Eye (tissue), 1 donor: Measurements from ENCODE around the gene TGM1.
A peak's percentile ranks its signal among the peaks of the same experiment; 100 is the strongest.
"Not testable (repeated sequence)": the region's sequence is repeated elsewhere in the genome, so short reads cannot be mapped to it uniquely, and the experiment has no call there.

Experiments
- DNase-seq: peaks from one replicate; pipeline ENCODE4 v3.0.0-alpha.2; 2015

Gene TGM1

DNA sequence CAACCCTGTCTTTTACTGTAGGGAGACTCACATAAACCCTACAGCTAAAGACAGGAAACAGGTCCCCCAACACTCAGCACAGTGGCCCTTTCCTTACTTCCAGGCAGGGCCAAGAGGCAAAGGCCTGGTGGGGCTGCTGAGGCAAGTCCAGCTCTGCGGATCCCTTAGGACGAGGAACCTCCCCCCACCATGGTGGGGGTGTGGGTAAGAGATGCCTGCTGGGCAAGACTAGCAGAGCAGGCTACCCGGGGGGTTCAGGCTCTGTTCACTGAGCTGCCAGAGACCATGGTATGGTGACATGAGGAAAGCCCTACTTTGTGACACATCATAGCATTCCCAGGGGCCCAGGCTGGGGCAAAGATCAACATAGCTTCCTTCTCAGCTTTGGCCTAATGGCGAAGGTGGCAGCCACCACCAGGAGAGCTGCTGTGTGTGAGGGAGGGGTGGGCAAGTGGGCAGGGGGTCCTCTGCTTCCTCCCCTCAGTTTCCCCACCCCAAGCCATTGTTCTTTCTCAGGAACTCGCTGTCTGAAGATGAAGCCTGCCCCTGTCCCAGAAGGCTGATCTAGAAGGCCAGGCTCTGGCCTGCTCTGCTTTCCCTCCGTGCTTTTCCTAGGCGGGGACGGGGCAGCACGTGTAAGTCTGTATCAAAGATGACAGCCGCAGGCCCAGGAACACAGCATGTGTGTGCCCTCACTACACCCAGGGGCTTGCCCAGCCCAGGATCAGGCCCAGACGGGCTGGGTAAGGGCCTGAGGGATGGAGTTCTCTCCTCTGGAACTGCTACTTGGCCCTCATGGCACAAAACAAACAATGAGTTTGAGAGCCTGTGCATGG is 10.5 kb downstream of the TGM1 start:
- no peak for DNase-seq

DNA sequence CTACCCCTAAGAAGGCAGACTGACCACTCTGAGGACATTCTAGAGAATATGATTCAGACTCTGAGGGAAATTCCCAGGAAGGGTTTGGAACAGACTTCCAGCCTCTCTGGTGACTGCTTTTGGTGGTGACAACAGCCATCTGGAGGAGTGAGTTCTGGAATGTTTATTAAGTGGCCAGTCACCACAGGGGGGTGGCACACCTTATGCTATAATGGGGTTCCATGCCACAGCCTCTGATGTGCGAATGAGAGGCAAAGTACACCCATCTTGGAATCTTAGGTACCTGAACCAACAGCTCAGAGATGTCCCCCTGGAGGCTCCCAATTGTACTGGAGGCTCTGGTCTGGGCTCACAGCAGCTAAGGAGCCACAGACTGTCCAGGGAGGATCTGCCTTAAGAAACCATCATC is 11.1 kb downstream of the TGM1 start:
- DNase-seq = no peak

DNA sequence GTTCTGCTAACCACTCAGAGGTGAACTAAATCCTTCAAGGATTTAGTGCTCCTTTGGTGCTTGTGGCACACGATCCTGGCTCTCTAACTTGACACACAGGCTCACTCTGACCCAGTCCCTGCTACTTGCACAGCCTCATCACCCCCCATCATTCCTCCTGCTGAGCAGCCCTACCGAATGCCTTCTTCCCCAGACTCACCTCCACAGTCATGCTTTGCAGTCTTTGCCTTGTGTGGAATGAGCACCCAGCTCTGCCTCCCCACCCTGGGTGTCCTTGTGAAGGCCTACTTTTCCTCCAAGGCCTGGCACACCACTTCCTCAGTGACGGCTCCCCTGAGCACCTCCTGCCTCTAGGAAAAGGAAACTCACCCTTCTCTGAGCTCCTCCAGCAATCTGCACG is 12.6 kb downstream of the TGM1 start:
- DNase-seq = no peak

DNA sequence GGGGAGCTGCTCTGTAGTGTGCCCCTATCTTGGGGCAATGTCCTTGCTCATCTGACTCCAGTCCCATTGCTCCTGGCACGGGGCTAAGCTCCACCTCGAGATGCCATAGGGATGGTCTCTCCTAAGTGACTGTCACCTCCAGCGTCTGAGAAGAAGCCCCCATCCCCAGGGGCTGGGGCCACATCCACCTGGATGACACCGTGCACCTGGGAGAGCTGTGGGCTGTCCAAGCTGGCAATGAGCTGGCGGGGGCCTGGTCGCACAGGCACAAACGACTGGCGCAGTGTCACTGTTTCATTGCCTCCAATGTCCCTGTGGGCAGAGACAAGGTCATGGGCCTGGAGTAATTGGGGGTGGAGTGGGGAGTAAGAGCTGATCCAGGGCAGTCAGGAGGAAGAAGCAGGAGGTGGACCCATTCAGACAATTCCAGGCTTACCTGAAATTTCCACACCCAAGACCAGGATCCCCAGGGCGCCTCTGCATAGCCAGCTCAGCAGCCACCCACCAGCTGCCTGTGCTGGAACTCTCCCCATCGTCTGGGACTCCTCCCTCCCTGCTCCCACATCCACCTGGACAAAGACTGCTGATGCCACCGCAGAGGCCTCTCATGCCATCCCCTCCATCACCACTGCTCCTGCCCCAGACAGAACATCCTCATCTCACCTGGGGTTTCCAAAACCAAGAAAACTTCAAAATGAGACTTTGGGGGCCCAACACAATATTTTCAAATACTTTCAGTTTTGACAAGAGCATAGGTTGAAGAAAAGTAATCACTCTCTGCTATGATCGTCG is 13.6 kb downstream of the TGM1 start:
- DNase-seq = no peak

DNA sequence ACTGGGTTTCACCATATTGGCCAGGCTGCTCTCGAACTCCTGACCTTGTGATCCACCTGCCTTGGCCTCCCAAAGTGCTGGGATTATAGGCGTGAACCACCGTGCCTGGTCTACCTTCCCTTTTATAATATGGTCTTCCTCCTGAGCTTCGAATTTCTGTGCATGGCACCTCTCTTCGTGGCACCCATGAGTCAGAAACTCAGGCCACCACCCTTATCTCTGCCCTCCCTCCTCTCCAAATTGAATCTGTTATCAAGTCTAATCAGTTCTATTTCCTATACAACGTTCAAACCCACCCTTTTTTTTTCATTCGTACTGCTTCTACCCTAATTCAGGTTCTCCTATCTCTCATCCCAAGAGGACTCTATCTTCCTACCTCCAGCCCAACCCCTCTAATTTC is 15.6 kb downstream of the TGM1 start:
- DNase-seq = no peak

DNA sequence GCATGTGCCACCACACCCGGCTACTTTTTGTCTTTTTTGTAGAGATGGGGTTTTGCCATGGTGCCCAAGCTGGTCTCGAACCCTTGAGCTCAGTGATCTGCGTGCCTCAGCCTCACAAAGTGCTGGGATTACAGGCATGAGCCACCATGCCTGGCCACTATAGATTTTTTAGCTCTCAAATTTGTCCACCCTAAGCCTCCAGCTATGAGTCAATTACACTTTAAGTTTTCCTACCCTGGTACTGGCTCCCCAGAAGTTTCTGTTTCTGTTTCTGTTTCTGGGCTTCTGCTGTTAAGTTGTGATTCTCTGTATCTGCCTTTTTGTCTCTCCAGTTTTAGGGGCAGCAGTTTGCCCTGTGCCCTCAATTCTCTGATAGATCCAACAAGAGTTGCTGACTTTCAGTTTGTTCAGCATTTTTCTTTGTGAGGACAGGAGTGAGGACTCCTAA is 16.2 kb downstream of the TGM1 start:
- DNase-seq = no peak

DNA sequence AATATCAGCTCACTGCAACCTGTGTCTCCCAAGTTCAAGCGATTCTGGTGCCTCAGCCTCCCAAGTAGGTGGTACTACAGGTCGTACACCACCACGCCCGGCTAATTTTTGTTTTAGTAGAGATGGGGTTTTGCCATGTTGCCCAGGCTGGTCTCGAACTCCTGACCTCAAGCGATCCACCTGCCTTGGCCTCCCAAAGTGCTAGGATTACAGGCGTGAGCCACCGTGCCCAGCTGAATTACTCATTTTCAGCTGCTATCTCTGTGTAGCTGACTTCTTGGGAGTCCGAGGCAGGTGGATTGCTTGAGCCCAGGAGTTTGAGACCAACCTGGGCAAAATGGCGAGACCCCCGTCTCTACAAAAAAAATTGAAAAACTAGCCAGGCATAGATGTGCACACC is 17.6 kb downstream of the TGM1 start:
- DNase-seq = not testable (repeated sequence)

DNA sequence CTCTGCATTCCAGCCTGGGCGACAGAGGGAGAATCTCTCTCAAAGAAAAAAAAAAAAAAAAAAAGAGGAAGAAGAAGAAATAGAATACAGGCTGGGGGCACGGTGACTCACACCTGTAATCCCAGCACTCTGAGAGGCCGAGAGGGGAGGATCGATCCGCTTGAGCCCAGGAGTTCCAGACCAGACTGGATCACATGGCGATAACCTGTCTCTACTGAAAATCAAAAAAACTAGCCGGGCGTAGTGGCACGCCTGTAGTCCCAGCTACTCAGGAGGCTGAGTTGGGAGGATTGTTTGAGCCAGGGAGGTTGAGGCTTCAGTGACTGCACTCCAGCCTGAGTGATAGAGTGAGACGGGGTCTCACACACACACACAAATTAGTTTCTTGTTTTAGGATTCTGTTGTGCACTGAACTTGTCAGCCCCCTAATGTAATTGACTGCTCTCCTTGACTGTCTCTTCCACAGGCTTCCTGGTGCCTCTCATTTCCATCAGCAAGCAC is 19.6 kb downstream of the TGM1 start:
- no peak for DNase-seq

DNA sequence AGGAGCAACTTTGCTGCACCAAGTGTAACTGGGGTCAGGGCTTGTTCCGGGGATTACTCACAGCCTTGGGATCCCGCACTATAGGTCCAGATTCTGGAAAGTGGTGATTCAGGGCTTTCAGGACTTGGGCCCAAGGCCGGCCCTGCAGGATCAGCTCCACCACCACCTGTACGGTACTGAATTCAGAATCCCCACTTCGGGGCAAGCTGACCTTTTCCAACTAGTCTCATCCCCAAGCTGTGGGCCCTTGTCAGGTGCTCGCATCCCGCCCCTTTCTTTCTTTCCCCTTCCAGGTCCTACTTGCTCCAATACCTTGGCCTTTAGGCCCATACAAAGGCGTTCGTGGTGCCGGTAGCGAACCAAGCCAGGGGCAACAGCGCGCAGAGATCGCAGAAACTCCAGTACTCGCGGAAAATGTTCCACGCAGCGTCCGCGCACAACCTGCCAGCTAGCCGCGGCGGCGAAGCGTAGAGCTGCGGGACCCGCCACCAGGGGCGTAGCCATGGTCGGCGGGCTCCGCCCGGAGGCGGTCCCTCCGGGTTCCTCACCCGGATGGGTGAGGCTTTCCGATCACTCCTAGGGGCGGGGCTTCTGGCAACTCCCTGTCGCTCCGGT is 21.0 kb downstream of the TGM1 start:
- DNase-seq = peak; percentile 98

DNA sequence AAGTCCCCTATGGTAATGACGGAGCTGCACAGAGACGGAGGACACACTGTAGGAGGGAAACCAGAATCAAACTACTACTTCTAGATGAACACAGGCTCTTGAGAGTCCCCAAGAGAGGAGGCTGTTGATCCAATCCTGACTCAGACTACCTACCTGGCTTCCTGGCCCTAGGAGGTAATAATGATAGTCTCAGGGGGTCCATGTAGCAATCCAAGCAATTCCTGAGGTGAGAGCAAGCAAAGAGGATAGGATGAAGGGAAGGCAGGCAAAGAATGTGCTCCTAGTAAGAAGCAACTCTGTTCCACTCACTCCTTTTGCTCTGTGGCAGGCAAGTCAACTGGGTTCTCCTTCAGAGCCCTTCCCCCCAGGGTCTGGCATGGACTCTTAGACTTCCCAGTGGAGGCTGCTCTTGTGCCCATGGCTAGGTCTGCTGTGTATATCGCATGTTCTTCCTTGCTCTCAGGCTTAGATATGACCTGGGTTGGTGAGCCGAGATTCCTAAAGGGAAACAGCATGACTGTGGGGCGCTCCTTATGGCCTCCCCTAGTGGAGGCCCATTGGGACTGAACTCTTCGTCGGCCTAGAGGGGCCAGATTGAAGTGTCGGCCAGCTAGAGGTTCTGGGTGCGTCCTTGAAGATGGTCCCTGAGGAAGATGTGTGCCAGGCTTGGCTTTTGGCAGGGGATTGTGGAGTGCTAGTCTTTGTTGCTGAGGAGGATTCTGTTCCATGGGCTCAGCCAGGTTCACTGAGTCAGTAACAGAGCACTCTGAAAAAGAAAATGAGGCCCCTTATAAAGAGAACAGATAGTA is 22.7 kb downstream of the TGM1 start:
- DNase-seq = no peak

DNA sequence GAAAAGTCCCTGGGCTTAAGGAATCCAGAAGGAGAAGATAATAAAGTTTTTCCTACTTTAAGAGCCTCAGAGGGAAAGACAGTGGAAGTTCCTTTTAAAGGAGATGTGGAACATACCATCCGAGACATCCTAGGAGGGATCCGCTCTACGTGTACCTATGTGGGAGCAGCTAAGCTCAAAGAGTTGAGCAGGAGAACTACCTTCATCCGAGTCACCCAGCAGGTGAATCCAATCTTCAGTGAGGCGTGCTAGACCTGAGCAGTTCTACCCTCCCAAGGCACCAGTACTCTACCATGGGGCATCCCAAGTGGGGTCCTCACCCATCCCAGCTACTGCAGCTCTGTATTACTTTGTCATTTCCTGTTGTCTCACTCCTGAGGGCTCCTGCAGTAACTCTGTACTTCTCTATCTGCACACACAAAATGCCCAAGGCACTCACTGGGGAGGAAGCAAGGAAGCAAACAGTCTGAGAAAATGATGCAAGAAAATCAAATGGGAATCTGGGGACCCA is 24.4 kb downstream of the TGM1 start:
- no peak for DNase-seq

DNA sequence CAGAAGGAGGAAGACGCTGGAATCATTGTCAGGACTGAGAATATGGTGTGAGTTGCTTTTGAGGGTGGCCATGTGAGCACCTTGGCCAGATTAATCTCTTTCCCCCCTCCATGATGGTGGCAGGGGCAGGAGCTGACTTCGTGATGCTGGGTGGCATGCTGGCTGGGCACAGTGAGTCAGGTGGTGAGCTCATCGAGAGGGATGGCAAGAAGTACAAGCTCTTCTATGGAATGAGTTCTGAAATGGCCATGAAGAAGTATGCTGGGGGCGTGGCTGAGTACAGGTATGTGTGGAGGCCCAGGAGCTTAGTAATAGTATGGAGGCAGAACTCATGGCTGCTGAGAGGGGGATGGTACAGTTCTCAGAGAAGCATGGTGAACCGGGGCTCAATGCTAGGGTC is 24.9 kb downstream of the TGM1 start:
- no peak for DNase-seq

DNA sequence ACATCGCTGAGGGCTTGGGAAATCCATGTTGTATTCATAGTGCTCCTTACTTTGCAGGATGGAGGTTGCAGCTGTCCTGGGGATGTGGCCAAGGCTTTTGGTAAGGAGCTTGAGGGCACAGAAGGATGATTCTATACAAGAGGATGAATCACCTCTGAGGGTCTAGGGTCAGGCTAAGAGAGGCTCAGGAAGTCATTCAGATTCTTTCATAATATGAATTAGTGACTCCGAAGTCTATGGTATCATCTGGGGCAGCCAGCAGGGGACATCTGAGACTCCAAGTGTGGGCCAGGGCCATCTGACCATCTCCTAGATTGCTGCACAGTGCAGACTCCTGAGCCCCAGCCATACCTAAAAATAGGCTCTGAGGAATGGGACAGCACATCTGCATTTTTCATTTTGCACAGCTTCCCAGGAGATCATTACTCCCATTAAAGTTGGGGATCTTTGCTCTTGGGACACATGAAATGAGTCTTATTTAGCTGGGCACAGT is 25.5 kb downstream of the TGM1 start:
- no peak for DNase-seq

DNA sequence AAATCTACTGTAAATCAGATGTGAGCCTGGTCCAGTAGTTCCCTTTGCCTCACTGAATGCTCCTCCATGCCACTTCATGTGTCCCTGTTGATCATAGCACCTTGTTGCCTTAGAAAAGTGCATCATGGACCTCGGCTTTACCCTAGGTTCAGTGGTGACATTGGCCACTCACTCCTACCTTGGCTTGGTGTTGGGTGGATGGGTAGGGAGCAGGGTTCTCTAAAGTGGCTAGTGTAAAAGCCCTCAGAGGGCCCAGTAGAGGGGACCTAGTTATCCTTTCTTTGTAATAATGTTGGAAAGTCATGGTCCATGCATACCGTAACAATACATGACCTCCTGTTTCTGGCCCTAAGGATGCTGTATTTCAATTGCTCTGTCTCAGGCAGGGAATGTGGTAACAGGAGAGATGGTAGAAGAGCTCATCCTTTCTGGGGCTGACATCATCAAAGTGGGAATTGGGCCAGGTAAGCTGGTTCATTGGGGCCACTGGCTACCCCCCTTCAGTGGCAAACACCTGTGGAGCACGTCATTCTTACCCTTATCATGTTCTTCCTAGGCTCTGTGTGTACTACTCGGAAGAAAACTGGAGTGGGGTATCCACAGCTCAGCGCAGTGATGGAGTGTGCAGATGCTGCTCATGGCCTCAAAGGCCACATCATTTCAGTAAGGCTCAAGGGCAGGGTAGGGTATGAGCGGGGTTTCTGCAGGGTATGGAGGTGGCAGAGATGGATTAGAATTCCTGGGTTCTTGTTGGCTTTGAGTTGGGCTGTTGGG is 26.1 kb downstream of the TGM1 start:
- no peak for DNase-seq

DNA sequence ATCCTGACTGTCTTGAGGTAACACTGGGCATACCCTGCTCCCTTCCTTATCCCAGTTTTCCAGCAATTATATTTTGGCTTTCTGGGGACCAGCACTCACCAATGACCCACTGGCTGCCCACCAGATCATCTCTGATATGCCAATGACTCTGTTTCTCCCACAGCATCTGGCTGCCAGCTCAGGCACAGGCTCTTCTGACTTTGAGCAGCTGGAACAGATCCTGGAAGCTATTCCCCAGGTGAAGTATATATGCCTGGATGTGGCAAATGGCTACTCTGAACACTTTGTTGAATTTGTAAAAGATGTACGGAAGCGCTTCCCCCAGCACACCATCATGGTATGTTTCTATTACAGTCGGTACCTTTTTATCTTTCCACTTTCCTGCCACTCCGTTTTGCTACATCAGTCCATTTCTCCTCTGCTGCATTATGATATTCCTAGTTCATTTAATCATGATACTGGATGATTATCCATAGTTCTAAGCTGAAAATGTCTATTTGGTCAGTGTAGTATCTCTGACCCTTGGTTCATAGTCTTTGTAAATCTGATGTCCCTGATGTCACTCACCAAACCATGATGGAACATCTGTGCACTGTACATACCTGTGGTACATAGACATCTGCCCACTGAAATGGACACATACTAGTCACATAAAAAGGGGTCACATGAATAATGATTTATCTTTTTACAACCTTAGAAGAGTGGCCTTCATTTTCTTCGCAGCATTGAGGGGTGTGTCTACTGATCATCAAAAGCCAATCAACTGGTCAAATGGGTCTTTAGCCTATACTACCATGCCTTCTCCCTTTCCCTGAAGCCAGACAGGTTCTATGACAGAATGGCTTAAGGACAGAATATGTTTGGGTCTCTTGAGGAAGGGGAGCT is 26.9 kb downstream of the TGM1 start:
- DNase-seq = no peak

DNA sequence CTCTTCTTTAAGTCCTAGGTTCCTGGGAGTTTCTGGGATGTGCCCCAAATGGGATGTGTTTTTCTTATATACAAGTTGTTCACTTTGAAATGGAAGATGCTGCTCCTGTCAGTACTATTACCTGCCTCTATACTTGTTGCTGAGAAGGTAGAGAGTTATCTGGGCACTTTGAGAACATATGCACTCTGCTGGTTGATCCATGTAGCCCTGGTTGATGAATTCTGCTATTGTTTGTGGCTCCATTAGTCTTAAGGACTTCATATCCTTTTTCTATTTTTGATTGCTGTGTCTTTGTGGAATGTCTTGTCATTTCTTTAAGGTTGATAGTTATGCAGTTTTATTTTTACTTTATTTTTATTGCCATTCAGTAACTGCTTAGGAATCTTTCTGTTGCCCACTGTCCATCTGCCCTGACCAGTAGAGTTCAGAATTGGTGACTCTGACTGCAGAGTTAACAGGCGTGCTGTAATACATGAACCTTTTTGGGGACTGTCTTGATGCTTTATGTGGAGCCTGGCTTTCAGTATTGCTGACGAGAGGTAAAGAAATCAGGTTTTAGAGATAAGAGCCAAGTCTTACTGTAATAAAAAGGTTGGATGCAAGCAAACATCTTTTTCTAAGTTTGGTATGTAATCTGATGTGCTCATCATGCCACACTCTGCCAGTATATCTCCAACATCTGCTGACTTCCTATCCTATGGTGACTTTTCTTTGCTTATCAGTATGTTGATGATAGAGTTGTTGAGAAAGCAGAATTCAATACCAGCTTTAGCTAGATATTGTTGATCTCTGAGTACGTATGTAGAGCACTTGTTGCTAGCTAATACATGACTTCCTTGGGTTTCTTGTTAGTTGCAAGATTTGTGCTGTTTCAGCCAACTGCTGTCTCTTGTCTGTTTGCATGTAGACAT is 28.6 kb downstream of the TGM1 start:
- no peak for DNase-seq

DNA sequence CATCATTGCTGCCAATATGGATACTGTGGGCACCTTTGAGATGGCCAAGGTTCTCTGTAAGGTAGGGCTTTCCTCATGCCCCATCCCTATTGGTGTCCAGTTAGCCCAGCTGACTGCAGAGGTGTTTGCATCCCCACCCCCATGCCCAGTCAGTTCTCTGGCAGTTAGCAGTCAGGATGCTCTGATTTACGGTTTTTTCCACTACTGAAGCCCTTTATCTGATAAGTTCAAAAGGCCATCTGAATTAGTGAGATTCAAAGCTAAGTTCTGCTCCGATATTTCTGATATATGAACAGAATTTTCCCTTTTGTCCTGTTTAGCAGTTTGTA is 29.5 kb downstream of the TGM1 start:
- DNase-seq = no peak

DNA sequence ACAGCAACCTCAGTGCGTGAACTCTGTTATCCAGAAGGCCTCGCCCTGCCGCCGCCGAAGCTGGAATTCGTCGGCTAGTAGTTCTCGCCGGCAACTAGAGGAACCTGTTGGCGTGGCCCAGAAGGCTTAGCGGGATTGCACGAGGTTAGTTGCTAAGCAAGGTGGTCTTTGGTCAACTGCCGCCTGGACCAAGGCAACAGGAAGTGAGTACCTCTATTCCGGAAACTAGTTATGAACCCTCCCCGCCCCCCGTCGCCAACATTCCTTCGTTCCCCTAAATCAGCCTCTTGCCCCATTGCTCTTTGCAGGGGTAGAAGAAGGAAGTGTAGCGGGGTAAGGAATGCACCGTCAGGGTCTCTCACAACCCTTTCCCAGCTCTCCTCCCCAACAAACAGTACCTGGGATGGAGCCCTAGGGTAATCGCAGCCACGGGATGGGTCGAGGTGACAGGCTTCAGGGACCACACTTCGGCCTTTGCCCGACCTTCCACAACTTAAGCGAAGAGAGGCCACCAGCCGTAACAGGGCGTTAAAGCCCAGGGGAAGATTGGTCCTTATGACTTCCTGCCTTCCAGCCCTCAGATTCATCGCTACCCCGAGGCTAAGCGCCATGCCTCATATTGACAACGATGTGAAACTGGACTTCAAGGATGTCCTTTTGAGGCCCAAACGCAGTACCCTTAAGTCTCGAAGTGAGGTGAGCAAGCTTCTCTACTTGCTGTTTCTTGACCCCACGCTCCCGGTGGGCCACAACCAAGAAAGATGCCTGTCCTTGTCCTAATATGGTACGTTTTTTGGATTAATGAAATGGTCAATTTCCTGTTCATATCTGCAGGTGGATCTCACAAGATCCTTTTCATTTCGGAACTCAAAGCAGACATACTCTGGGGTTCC is 30.1 kb downstream of the TGM1 start, which contains the start of gene GMPR2:
TSS of gene GMPR2 (plus strand) at position 285 of the 893 bp plus-strand sequence. CDS start at position 610, 325 bp downstream.
- DNase-seq = no peak
